ENCODE results near the gene GRK2. TPM values are rescaled to one million over a fixed set of nuclear protein-coding genes. Genes with fewer than 3 reads are reported as not detected.
A peak's percentile ranks its signal among the peaks of the same experiment; 100 is the strongest.

Gene GRK2
- total and polyA plus RNA-seq, 9 of the 15 experiments (the other 6 are each of a cell fraction or from before 2014, with no cell fraction given): 0.24 to 95.8 (median 56.5) TPM

DNA sequence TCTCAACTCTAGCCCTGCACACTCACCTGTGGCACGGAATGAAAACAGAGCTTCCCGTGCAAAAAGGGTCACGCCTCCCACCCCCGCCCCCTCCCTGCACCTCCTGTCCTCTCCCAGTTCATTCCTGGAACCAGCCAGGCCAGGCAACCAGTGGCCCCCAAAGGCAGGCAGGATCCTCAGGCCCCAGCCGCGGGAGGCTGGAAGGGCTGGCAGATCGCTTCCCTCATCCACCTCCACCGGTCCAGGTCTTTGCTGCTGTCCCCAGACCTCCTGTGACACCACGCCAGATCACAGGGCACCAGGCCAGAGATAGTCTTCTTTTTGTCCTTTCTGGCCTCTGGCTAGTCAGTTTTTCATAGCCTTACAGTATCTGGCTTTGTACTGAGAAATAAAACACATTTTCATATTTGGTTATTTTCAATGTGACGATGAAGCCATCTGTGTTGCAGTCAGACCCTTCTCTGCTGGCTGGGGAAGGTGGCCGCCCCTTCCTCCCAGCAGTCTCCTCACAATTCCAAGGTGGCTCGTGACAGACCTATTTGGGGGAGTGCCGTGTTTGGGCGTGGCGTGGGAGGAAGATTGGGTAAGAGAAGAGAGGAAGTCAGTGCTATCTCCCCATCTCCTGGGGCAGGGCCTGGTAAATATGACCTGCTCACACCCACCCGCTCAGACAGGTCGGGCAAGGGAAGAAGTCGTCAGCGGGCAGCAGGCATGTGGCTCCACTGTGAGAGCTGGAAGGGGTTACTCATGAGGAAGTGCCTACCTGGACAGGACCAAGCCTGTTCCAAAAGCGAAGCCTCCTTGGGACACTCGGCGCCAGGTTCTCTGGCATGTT is 46.1 kb downstream of the GRK2 start (continued):
- TF ChIP-seq, protein P1, sequence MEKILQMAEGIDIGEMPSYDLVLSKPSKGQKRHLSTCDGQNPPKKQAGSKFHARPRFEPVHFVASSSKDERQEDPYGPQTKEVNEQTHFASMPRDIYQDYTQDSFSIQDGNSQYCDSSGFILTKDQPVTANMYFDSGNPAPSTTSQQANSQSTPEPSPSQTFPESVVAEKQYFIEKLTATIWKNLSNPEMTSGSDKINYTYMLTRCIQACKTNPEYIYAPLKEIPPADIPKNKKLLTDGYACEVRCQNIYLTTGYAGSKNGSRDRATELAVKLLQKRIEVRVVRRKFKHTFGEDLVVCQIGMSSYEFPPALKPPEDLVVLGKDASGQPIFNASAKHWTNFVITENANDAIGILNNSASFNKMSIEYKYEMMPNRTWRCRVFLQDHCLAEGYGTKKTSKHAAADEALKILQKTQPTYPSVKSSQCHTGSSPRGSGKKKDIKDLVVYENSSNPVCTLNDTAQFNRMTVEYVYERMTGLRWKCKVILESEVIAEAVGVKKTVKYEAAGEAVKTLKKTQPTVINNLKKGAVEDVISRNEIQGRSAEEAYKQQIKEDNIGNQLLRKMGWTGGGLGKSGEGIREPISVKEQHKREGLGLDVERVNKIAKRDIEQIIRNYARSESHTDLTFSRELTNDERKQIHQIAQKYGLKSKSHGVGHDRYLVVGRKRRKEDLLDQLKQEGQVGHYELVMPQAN (IDR thresholded peaks at IDR 0.05; ENCODE audit: borderline replicate concordance): no peak
- TF ChIP-seq XRCC4 (IDR thresholded peaks at IDR 0.05; ENCODE audit: extremely low read depth, insufficient read depth, insufficient read length): no peak
- TF ChIP-seq, protein P2, sequence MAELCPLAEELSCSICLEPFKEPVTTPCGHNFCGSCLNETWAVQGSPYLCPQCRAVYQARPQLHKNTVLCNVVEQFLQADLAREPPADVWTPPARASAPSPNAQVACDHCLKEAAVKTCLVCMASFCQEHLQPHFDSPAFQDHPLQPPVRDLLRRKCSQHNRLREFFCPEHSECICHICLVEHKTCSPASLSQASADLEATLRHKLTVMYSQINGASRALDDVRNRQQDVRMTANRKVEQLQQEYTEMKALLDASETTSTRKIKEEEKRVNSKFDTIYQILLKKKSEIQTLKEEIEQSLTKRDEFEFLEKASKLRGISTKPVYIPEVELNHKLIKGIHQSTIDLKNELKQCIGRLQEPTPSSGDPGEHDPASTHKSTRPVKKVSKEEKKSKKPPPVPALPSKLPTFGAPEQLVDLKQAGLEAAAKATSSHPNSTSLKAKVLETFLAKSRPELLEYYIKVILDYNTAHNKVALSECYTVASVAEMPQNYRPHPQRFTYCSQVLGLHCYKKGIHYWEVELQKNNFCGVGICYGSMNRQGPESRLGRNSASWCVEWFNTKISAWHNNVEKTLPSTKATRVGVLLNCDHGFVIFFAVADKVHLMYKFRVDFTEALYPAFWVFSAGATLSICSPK (IDR thresholded peaks at IDR 0.05; ENCODE audit: borderline replicate concordance): no peak
- TF ChIP-seq SP1 (CRISPR knock-in tag; IDR thresholded peaks at IDR 0.05): peak; percentile 48; the same call in 1 of the 2 replicates
- TF ChIP-seq MTF1 (CRISPR knock-in tag; IDR thresholded peaks at IDR 0.05; ENCODE audit: borderline replicate concordance): no peak
- peak; percentile 2; the same call in 1 of the 2 replicates for TF ChIP-seq ELF1 (tag; IDR thresholded peaks at IDR 0.05)
- TF ChIP-seq PTRF (tag; IDR thresholded peaks at IDR 0.05): no peak
- TF ChIP-seq, protein P3, sequence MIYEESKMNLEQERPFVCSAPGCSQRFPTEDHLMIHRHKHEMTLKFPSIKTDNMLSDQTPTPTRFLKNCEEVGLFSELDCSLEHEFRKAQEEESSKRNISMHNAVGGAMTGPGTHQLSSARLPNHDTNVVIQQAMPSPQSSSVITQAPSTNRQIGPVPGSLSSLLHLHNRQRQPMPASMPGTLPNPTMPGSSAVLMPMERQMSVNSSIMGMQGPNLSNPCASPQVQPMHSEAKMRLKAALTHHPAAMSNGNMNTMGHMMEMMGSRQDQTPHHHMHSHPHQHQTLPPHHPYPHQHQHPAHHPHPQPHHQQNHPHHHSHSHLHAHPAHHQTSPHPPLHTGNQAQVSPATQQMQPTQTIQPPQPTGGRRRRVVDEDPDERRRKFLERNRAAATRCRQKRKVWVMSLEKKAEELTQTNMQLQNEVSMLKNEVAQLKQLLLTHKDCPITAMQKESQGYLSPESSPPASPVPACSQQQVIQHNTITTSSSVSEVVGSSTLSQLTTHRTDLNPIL (CRISPR knock-in tag; IDR thresholded peaks at IDR 0.05): no peak
- no peak for TF ChIP-seq SNIP1 (IDR thresholded peaks at IDR 0.05; ENCODE audit: low read depth)
- no peak for TF ChIP-seq RBM14 (IDR thresholded peaks at IDR 0.05; ENCODE audit: borderline replicate concordance, insufficient read depth, low read depth, low read length)
- TF ChIP-seq GABPB1 (CRISPR knock-in tag; IDR thresholded peaks at IDR 0.05): no peak
- no peak for TF ChIP-seq NFE2 (IDR thresholded peaks at IDR 0.05; ENCODE audit: low read depth)
- TF ChIP-seq ZNF431 (CRISPR knock-in tag; IDR thresholded peaks at IDR 0.05): no peak
- 0 out of 2 replicates have a peak, but pooled peaks have one; percentile 15 for TF ChIP-seq NCOA1 (IDR thresholded peaks at IDR 0.05; ENCODE audit: low read depth)
- no peak; the same call in 1 of the 2 replicates for TF ChIP-seq MAFK (IDR thresholded peaks at IDR 0.05; ENCODE audit: low read length)
- peak; percentile 96 for TF ChIP-seq EGR1 (conservative IDR thresholded peaks at IDR 0.05)
- no peak for TF ChIP-seq ZNF586 (CRISPR knock-in tag; conservative IDR thresholded peaks at IDR 0.05)
- TF ChIP-seq, protein P4, sequence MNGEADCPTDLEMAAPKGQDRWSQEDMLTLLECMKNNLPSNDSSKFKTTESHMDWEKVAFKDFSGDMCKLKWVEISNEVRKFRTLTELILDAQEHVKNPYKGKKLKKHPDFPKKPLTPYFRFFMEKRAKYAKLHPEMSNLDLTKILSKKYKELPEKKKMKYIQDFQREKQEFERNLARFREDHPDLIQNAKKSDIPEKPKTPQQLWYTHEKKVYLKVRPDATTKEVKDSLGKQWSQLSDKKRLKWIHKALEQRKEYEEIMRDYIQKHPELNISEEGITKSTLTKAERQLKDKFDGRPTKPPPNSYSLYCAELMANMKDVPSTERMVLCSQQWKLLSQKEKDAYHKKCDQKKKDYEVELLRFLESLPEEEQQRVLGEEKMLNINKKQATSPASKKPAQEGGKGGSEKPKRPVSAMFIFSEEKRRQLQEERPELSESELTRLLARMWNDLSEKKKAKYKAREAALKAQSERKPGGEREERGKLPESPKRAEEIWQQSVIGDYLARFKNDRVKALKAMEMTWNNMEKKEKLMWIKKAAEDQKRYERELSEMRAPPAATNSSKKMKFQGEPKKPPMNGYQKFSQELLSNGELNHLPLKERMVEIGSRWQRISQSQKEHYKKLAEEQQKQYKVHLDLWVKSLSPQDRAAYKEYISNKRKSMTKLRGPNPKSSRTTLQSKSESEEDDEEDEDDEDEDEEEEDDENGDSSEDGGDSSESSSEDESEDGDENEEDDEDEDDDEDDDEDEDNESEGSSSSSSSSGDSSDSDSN (IDR thresholded peaks at IDR 0.05; ENCODE audit: borderline replicate concordance in 1 of 2, low read depth in 2 of 2, low read length in 2 of 2): 0 out of 4 replicates have a peak, but pooled peaks of 1 of the 2 experiments have one; percentile 58
- no peak for TF ChIP-seq IFI16 (CRISPR knock-in tag; IDR thresholded peaks at IDR 0.05)

Data from K562 (cell line).